ENCODE results near the gene NR5A2.

- TF ChIP-seq POLR2A (IDR thresholded peaks at IDR 0.05) (no peak), CTCF (IDR thresholded peaks at IDR 0.05) (no peak)
These were observed 120.2 kb downstream of the NR5A2 start for GRCh38 chr1:200147742-200148141.
